HepG2 (cell line): ENCODE measurements around the gene RAB6A. TPM values are rescaled to one million over a fixed set of nuclear protein-coding genes. Genes with fewer than 3 reads are reported as not detected.

Experiments
- FOXJ3 ChIP-seq: sonication (generic); formaldehyde crosslinking; IDR thresholded peaks from 2 replicates; pipeline ENCODE4 v1.4.0; 2020; ENCODE audit warnings: missing genetic modification reagents, mild to moderate bottlenecking, borderline replicate concordance
- GTF3A ChIP-seq: sonication (generic); formaldehyde crosslinking; conservative IDR thresholded peaks from 2 replicates; pipeline ENCODE4 v1.4.0; 2020; ENCODE audit warnings: mild to moderate bottlenecking, missing genetic modification reagents
- HIVEP1 ChIP-seq: sonication (generic); formaldehyde crosslinking; IDR thresholded peaks from 2 replicates; pipeline ENCODE4 v1.4.0; 2020; ENCODE audit warnings: mild to moderate bottlenecking, missing genetic modification reagents
- JUND ChIP-seq: sonication (generic); formaldehyde crosslinking; IDR thresholded peaks from 2 replicates; pipeline ENCODE4 v1.8.0; 2022; ENCODE audit warnings: mild to moderate bottlenecking, missing genetic modification reagents
- MAZ ChIP-seq, 2 experiments: sonication (generic) in 1 of 2; formaldehyde crosslinking in 1 of 2; IDR thresholded peaks; 2 replicates each; pipeline versions ENCODE4 v1.5.0 to v1.6.1; 2012 to 2020; ENCODE audit warnings: low read depth in 2 of 2, mild to moderate bottlenecking in 2 of 2, borderline replicate concordance in 1 of 2, improper control_type of control experiment in 1 of 2, low read length in 1 of 2, missing genetic modification reagents in 1 of 2, moderate library complexity in 1 of 2
- NONO ChIP-seq, 2 experiments: fragments of 450-650 bp in 1 of 2; sonication (generic) in 1 of 2; formaldehyde crosslinking in 1 of 2; IDR thresholded peaks in 1 of 2; conservative IDR thresholded peaks in 1 of 2; 2 replicates each; pipeline versions ENCODE4 v1.6.1 to v1.8.0; 2017 to 2022; ENCODE audit warnings: mild to moderate bottlenecking in 1 of 2, missing genetic modification reagents in 1 of 2, moderate library complexity in 1 of 2
- SAP130 ChIP-seq: IDR thresholded peaks from 2 replicates; pipeline ENCODE4 v1.6.1; 2016; ENCODE audit warnings: low read depth
- ZC3H13 ChIP-seq: sonication (generic); formaldehyde crosslinking; IDR thresholded peaks from 2 replicates; pipeline ENCODE4 v1.8.1; 2023; ENCODE audit warnings: mild to moderate bottlenecking, missing genetic modification reagents, moderate library complexity
- ZFP90 ChIP-seq: sonication (generic); formaldehyde crosslinking; IDR thresholded peaks from 2 replicates; pipeline ENCODE4 v1.8.0; 2022; ENCODE audit warnings: missing genetic modification reagents, mild to moderate bottlenecking, inconsistent platforms, borderline replicate concordance
- ZNF3 ChIP-seq: IDR thresholded peaks from 2 replicates; pipeline ENCODE4 v1.7.0; 2017; ENCODE audit warnings: inconsistent platforms
- ZNF614 ChIP-seq: IDR thresholded peaks from 2 replicates; pipeline ENCODE4 v1.6.1; 2018; ENCODE audit warnings: missing biosample characterization, missing genetic modification reagents, inconsistent platforms, borderline replicate concordance
- ZNF720 ChIP-seq: sonication (generic); formaldehyde crosslinking; IDR thresholded peaks from 2 replicates; pipeline ENCODE4 v1.4.0; 2020; ENCODE audit warnings: missing genetic modification reagents
- polyA plus RNA-seq, 8 experiments: library from polyadenylated mRNA; depleted of rRNA in 3 of 8; stranded (reverse) in 7 of 8; unstranded in 1 of 8; fragments of >200 nt; fragmentation: Illumina TruSeq in 4 of 8; extraction: Trizol in 4 of 8; gene quantifications; 2 replicates each; pipeline versions ENCODE4 v1.2.1 to v1.2.3, GENCODE V29; 2011 to 2016; ENCODE audit warnings: low read depth in 4 of 8, missing spikeins in 1 of 8, mixed read lengths in 1 of 8; ENCODE audit not compliant: insufficient read depth in 1 of 8
- total RNA-seq, 5 experiments: library from RNA; depleted of rRNA; stranded (reverse); fragments of >200 nt; fragmentation: Illumina TruSeq; extraction: Trizol; gene quantifications; 2 replicates each; pipeline ENCODE4 v1.2.3, GENCODE V29; 2016; ENCODE audit warnings: low read depth in 1 of 5
- TF ChIP-seq, protein P1 (sequence below): sonication (generic); formaldehyde crosslinking; IDR thresholded peaks from 2 replicates; pipeline ENCODE4 v1.5.0; 2020; ENCODE audit warnings: mild to moderate bottlenecking, missing genetic modification reagents
- TF ChIP-seq, protein P2 (sequence below): sonication (generic); formaldehyde crosslinking; conservative IDR thresholded peaks from 2 replicates; pipeline ENCODE4 v1.4.0; 2020; ENCODE audit warnings: mild to moderate bottlenecking, missing genetic modification reagents, moderate library complexity
- TF ChIP-seq, protein P3 (sequence below): sonication (generic); formaldehyde crosslinking; IDR thresholded peaks from 2 replicates; pipeline ENCODE4 v1.5.0; 2020; ENCODE audit warnings: missing genetic modification reagents, mild to moderate bottlenecking, borderline replicate concordance
- TF ChIP-seq, protein P4 (sequence below): sonication (generic); formaldehyde crosslinking; IDR thresholded peaks from 2 replicates; pipeline ENCODE4 v1.4.0; 2020; ENCODE audit warnings: missing genetic modification reagents, borderline replicate concordance
- TF ChIP-seq, protein P5 (sequence below): sonication (generic); formaldehyde crosslinking; IDR thresholded peaks from 2 replicates; pipeline ENCODE4 v1.9.0; 2021; ENCODE audit warnings: missing genetic modification reagents, mild to moderate bottlenecking, borderline replicate concordance

RAB6A gene
- total and polyA plus RNA-seq, 2 of the 13 experiments (the other 11 are each of a cell fraction or from before 2014, with no cell fraction given): 74.3 to 121 TPM

DNA sequence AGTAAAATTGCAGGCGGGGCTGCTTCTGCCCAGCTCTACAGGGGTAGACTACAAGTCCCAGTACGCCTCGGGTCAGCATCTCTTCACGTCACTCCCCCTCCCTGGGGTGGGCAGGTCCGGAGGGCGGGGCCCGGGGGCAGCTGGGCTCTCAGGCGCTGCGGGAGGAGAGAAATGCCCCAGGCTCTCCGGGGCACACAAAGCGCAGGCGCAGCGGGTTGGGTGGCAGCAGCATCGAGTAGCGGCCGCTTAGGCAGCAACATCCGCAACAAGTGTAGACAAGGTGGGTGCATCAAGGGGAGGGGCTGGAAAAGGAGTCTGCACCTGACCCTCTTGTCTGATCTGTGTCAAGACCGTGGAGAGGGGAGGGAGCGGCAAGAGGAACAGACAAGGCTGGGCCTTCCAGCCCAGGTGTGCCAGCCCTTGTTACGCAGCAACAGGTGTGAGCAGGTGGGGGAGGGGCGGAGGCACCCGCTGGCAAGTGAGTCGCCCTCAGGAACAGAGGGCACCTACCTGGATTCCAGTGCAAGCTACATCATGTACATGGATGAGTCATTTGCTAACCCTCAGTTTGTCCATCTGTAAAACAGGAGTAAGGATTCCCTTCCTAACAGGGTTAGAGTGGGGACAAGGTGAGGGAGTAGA lies 113.3 kb downstream of the RAB6A start (continued):
- TF ChIP-seq, protein P1, sequence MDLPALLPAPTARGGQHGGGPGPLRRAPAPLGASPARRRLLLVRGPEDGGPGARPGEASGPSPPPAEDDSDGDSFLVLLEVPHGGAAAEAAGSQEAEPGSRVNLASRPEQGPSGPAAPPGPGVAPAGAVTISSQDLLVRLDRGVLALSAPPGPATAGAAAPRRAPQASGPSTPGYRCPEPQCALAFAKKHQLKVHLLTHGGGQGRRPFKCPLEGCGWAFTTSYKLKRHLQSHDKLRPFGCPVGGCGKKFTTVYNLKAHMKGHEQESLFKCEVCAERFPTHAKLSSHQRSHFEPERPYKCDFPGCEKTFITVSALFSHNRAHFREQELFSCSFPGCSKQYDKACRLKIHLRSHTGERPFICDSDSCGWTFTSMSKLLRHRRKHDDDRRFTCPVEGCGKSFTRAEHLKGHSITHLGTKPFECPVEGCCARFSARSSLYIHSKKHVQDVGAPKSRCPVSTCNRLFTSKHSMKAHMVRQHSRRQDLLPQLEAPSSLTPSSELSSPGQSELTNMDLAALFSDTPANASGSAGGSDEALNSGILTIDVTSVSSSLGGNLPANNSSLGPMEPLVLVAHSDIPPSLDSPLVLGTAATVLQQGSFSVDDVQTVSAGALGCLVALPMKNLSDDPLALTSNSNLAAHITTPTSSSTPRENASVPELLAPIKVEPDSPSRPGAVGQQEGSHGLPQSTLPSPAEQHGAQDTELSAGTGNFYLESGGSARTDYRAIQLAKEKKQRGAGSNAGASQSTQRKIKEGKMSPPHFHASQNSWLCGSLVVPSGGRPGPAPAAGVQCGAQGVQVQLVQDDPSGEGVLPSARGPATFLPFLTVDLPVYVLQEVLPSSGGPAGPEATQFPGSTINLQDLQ: no peak
- TF ChIP-seq, protein P2, sequence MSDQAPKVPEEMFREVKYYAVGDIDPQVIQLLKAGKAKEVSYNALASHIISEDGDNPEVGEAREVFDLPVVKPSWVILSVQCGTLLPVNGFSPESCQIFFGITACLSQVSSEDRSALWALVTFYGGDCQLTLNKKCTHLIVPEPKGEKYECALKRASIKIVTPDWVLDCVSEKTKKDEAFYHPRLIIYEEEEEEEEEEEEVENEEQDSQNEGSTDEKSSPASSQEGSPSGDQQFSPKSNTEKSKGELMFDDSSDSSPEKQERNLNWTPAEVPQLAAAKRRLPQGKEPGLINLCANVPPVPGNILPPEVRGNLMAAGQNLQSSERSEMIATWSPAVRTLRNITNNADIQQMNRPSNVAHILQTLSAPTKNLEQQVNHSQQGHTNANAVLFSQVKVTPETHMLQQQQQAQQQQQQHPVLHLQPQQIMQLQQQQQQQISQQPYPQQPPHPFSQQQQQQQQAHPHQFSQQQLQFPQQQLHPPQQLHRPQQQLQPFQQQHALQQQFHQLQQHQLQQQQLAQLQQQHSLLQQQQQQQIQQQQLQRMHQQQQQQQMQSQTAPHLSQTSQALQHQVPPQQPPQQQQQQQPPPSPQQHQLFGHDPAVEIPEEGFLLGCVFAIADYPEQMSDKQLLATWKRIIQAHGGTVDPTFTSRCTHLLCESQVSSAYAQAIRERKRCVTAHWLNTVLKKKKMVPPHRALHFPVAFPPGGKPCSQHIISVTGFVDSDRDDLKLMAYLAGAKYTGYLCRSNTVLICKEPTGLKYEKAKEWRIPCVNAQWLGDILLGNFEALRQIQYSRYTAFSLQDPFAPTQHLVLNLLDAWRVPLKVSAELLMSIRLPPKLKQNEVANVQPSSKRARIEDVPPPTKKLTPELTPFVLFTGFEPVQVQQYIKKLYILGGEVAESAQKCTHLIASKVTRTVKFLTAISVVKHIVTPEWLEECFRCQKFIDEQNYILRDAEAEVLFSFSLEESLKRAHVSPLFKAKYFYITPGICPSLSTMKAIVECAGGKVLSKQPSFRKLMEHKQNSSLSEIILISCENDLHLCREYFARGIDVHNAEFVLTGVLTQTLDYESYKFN (CRISPR knock-in tag): peak; percentile 24; the same call in 1 of the 2 replicates
- TF ChIP-seq, protein P3, sequence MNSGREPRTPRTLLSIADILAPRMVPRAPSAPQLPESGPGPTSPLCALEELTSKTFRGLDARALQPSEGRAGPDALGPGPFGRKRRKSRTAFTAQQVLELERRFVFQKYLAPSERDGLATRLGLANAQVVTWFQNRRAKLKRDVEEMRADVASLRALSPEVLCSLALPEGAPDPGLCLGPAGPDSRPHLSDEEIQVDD (CRISPR knock-in tag): no peak
- TF ChIP-seq SAP130 (CRISPR knock-in tag): peak; percentile 40; the same call in 1 of the 2 replicates
- no peak for TF ChIP-seq ZNF3 (CRISPR knock-in tag)
- TF ChIP-seq, protein P4, sequence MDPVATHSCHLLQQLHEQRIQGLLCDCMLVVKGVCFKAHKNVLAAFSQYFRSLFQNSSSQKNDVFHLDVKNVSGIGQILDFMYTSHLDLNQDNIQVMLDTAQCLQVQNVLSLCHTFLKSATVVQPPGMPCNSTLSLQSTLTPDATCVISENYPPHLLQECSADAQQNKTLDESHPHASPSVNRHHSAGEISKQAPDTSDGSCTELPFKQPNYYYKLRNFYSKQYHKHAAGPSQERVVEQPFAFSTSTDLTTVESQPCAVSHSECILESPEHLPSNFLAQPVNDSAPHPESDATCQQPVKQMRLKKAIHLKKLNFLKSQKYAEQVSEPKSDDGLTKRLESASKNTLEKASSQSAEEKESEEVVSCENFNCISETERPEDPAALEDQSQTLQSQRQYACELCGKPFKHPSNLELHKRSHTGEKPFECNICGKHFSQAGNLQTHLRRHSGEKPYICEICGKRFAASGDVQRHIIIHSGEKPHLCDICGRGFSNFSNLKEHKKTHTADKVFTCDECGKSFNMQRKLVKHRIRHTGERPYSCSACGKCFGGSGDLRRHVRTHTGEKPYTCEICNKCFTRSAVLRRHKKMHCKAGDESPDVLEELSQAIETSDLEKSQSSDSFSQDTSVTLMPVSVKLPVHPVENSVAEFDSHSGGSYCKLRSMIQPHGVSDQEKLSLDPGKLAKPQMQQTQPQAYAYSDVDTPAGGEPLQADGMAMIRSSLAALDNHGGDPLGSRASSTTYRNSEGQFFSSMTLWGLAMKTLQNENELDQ (CRISPR knock-in tag): no peak
- TF ChIP-seq ZFP90 (CRISPR knock-in tag): no peak
- no peak for TF ChIP-seq HIVEP1 (CRISPR knock-in tag)
- no peak for TF ChIP-seq NONO (IDR thresholded peaks at IDR 0.05)
- no peak; the same call in 1 of the 2 replicates for TF ChIP-seq NONO (CRISPR knock-in tag; conservative IDR thresholded peaks at IDR 0.05)
- TF ChIP-seq ZNF614: no peak
- TF ChIP-seq, protein P5, sequence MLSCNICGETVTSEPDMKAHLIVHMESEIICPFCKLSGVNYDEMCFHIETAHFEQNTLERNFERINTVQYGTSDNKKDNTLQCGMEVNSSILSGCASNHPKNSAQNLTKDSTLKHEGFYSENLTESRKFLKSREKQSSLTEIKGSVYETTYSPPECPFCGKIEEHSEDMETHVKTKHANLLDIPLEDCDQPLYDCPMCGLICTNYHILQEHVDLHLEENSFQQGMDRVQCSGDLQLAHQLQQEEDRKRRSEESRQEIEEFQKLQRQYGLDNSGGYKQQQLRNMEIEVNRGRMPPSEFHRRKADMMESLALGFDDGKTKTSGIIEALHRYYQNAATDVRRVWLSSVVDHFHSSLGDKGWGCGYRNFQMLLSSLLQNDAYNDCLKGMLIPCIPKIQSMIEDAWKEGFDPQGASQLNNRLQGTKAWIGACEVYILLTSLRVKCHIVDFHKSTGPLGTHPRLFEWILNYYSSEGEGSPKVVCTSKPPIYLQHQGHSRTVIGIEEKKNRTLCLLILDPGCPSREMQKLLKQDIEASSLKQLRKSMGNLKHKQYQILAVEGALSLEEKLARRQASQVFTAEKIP: no peak
- TF ChIP-seq FOXJ3 (CRISPR knock-in tag): no peak
- no peak for TF ChIP-seq GTF3A (CRISPR knock-in tag)
- peak; percentile 95 for TF ChIP-seq MAZ (IDR thresholded peaks at IDR 0.05; ENCODE audit: borderline replicate concordance, low read depth, low read length)
- TF ChIP-seq MAZ (CRISPR knock-in tag; IDR thresholded peaks at IDR 0.05; ENCODE audit: low read depth): peak; percentile 43; the same call in 1 of the 2 replicates
- no peak for TF ChIP-seq JUND (CRISPR knock-in tag)
- TF ChIP-seq ZNF720 (CRISPR knock-in tag): no peak
- no peak for TF ChIP-seq ZC3H13 (CRISPR knock-in tag)
